Measurements from ENCODE around the gene NPAS3.

NPAS3 gene

DNA sequence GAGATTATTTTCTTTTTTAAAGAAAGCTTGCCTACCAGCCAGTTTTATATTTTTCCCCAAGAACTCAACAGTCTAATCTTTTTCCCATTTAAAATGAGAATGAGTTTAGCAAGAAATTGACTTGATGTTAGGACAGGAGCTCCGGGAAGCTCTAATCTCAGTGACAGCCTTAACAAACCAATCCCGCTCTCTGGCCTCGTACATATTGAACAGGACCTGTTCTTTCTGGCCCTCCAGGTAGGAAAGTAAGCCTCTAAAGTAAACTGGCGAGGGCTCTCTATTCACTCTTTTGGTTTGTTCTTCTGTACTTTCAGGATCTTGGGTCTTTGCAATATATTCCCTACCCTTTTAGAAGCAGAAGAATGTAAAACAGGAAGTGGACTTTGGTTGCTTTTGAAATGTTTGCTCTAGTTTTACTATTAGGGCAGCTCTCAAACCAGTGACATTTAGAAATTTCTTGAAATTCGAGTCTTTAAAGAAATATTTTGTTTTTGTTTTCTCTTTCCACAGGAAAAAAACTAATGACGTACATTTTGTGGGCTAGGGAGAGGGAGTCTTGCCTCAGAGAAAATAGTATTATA, 17.9 kb upstream of the NPAS3 start:
- Histone ChIP-seq H3K9me3 (ENCODE audit: insufficient read depth, low read depth, low read length) (no peaks in the 10 kb centered on the region), H3K4me1 (ENCODE audit: insufficient read depth, low read length) (no peaks in the 10 kb centered on the region), H3K27ac (ENCODE audit: low read depth, low read length) (no peak overlapping the region), H3K9ac (ENCODE audit: low read depth, low read length) (no peak overlapping the region), H3K36me3 (ENCODE audit: insufficient read depth, low read length) (no peaks in the 10 kb centered on the region), H3K27me3 (ENCODE audit: insufficient read depth, low read length) (no peaks in the 10 kb centered on the region), H3K4me3 (ENCODE audit: low read length) (no peak overlapping the region)
- WGBS = 75% methylated on average over 6 of the region's 6 CpGs

DNA sequence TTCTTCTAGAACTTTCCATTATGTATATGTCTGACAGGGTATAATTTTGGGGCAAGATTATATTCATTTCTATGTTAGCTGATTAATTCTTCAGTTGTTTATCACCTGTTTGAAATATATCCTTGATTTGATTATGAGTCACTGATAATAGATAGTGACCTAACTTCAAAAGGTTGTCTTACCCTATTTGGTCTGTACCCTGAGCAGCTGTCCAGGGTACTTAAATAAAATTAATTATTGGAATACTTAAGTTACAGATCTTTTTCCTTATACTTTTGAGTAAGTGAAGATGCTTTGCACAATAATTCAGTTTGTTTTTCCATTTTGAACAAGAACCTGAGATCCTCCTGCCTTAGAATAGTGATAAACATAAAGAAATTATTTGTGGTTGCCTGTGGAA, 13.2 kb upstream of the NPAS3 start:
- Histone ChIP-seq H3K36me3 (ENCODE audit: insufficient read depth, low read length) (no peaks in the 10 kb centered on the region), H3K27me3 (ENCODE audit: insufficient read depth, low read length) (peaks cover 5% of the 10 kb centered on the region; the same call in 1 of the 2 replicates), H3K9ac (ENCODE audit: low read depth, low read length) (no peak overlapping the region), H3K27ac (ENCODE audit: low read depth, low read length) (no peak overlapping the region), H3K9me3 (ENCODE audit: insufficient read depth, low read depth, low read length) (no peaks in the 10 kb centered on the region), H3K4me1 (ENCODE audit: insufficient read depth, low read length) (no peaks in the 10 kb centered on the region), H3K4me3 (ENCODE audit: low read length) (no peak overlapping the region)

DNA sequence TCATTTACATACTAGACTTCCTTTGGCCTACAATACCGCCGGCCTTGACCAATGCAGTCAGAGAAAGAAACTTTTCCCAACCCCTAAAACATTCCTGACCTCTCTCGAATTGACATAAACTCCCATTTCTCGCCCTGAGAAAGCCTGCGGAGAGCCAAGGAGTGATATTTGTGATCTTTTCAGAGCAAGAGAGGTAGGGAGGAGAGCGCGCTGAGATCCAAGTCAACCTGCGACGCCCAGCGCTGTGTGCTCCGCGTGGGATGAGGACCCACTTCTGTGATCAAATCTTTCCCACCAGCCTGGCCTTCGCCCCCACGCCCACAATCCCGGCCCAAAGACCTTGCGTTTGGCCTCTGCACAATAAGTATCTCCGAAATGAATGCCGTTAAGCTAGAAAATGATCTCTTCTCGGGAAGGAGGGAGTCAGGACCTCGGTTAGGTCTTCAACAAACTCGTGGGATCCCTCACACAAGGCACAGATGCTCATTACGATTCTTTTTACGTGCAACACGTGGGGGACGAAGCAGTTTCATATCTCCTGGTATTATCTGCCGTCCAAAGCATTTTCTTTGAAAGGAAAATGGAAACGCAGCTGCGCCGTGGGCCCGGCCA, 6.3 kb upstream of the NPAS3 start:
- Histone ChIP-seq H3K27ac (ENCODE audit: low read depth, low read length) (no peak overlapping the region), H3K36me3 (ENCODE audit: insufficient read depth, low read length) (no peaks in the 10 kb centered on the region), H3K4me1 (ENCODE audit: insufficient read depth, low read length) (peaks cover 29% of the 10 kb centered on the region), H3K9me3 (ENCODE audit: insufficient read depth, low read depth, low read length) (no peaks in the 10 kb centered on the region), H3K4me3 (ENCODE audit: low read length) (peak overlapping the region; percentile 68), H3K9ac (ENCODE audit: low read depth, low read length) (peak overlapping the region; percentile 3), H3K27me3 (ENCODE audit: insufficient read depth, low read length) (peaks cover 72% of the 10 kb centered on the region)
- WGBS = 47% methylated on average over 30 of the region's 30 CpGs

DNA sequence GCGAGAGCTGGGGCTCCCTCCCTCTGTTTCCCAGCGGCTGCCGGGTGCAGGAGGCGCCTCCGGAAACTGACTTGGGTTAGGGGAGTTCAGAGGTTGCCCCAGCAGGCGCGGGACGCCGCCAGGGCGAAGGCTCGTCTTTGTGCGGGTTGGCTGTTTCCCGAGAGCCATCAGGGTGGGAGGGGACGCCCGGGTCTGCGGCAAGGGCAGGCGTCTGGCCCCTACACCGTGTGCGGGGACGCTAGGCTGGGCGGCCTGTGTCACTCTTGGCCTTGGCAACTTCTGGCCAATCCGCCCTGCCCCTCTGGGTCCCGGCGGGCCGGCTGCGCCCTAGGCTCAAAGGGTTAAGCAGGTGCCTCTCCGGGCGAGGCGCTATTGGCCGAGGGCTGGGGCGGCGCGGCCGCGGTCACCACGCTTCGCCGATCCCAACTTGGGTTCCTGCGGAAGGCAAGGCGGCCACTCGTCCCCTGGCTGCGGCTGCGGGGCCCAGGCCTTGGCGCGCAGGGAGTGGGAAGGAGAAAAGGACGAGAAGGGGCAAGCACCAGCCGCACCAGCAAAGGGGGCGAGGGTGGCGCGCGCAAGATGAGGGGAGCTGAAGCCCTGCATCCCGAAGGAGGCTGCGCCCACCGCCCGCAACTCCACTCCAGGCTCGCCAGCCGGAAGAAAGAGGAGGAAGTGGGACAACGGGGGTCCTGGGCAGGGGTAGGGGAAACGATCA, 5.6 kb upstream of the NPAS3 start:
- H3K9ac ChIP-seq (ENCODE audit: low read depth, low read length) = peak overlapping the region; percentile 3
- no peak overlapping the region for H3K27ac ChIP-seq (ENCODE audit: low read depth, low read length)
- peak overlapping the region; percentile 68 for H3K4me3 ChIP-seq (ENCODE audit: low read length)
- no peaks in the 10 kb centered on the region for H3K9me3 ChIP-seq (ENCODE audit: insufficient read depth, low read depth, low read length)
- H3K4me1 ChIP-seq (ENCODE audit: insufficient read depth, low read length) = peaks cover 36% of the 10 kb centered on the region
- H3K27me3 ChIP-seq (ENCODE audit: insufficient read depth, low read length) = peaks cover 78% of the 10 kb centered on the region
- 2% methylated on average over 58 of the region's 59 CpGs for WGBS
- H3K36me3 ChIP-seq (ENCODE audit: insufficient read depth, low read length) = no peaks in the 10 kb centered on the region

DNA sequence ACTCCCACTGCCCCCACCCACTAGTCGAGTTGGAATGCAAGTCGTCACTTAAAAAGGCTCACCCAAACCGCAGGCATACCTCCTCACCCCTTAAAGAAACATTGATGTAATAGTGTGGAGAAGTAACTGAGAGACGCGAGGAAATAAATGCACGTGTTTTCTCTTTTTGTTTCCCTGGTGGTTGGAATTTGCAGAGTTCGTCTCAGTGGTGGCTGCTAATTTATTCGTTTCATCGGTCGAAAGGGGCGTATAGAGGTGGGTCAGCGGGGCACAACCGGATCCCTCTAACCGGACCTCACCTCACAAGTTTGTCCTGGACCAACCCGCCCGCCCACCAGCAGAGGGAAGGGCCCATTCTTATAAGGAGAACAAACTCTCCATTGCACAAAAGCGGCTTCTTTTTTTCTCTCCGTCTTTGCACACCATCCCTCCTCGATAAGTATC, 5.0 kb upstream of the NPAS3 start:
- Histone ChIP-seq H3K36me3 (ENCODE audit: insufficient read depth, low read length) (no peaks in the 10 kb centered on the region), H3K27ac (ENCODE audit: low read depth, low read length) (no peak overlapping the region), H3K9ac (ENCODE audit: low read depth, low read length) (peak overlapping the region; percentile 10; the same call in 1 of the 2 replicates), H3K27me3 (ENCODE audit: insufficient read depth, low read length) (peaks cover 82% of the 10 kb centered on the region), H3K4me3 (ENCODE audit: low read length) (peak overlapping the region; percentile 68), H3K4me1 (ENCODE audit: insufficient read depth, low read length) (peaks cover 36% of the 10 kb centered on the region), H3K9me3 (ENCODE audit: insufficient read depth, low read depth, low read length) (no peaks in the 10 kb centered on the region)
- WGBS = under 1% methylated on average over 16 of the region's 19 CpGs

DNA sequence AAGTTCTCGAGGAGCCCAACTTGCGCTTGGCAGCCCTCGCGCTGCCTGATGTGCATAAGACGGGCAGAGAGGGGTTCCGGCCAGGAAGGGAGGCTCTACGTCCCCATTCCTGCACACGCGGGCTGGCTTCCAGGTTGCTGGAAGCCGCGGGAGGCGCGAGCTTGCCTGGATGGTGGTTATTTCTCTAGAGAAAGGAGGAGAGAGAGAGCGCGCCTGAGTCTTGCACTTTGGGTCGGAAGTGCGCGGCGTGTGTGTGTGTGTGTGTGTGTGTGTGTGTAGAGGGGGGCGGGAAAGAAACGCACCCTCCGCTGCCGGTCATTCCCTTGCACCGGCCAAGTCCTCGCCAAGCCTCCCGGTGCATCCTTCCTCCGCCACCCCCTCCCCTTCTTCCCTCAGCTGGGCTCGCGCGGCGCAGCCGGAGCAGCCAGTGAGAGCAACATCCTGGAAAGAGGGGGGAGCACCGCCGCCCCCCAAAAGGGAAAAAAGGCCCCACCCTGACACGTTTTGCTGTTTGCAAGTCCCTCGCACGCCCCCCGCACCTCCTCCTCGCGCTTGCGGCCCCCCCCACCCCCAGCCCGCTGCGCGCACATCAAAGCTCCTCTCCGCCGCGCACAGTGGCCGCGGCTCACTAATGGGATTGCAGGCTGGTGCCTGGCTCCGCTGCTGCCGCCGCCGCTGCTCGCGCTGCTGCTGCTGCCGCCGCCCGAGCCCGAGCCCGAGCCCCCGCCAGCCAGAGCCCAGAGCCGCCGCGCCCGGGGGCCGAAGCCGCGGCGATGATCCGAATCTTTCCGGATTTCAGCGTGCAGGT, 4.4 kb upstream of the NPAS3 start:
- WGBS = under 1% methylated on average over 68 of the region's 72 CpGs

DNA sequence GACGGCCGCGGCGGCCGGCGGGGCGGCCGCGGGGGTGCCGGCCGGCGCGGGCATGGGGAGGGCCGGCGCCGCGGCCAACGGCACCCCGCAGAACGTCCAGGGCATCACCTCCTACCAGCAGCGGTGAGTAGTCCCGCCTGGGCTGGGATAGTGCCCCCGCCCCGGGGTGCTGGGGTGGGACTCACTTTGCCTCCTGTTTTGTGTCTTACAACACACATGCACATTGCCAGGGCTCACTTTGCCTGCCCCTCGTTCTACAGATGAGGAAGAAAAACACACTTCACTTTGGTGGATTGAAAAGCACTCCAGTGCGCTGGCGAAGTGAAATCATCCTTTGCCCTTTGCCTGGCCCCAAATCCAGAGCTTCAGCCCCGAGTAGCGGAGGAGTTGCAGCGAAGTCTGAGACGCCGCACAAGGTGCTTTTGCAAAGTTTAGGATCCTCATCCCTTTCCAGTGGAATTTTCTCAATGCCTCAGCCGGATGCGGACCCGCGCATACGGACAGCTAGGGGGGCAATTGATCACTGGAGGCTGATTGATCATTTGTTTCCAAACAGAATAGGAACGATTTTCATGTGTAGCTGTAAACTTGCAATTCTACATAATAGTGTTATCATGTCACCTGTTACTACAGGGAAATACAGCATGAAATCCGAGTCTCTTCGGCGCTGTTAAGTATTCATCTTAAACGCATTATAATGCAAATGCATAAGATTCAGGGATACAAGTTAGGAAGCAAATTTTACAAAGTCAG, 3.6 kb upstream of the NPAS3 start:
- no peaks in the 10 kb centered on the region for H3K9me3 ChIP-seq (ENCODE audit: insufficient read depth, low read depth, low read length)
- 1% methylated on average over 42 of the region's 42 CpGs for WGBS
- H3K27ac ChIP-seq (ENCODE audit: low read depth, low read length) = no peak overlapping the region
- H3K36me3 ChIP-seq (ENCODE audit: insufficient read depth, low read length) = no peaks in the 10 kb centered on the region
- H3K4me1 ChIP-seq (ENCODE audit: insufficient read depth, low read length) = peaks cover 37% of the 10 kb centered on the region
- H3K4me3 ChIP-seq (ENCODE audit: low read length) = peak overlapping the region; percentile 68
- peaks cover 83% of the 10 kb centered on the region for H3K27me3 ChIP-seq (ENCODE audit: insufficient read depth, low read length)
- H3K9ac ChIP-seq (ENCODE audit: low read depth, low read length) = no peak overlapping the region

More for the DNA sequence above, 4.4 kb upstream of the NPAS3 start:
- peaks cover 36% of the 10 kb centered on the region for H3K4me1 ChIP-seq (ENCODE audit: insufficient read depth, low read length)
- H3K4me3 ChIP-seq (ENCODE audit: low read length) = peak overlapping the region; percentile 68
- H3K36me3 ChIP-seq (ENCODE audit: insufficient read depth, low read length) = no peaks in the 10 kb centered on the region
- peaks cover 80% of the 10 kb centered on the region for H3K27me3 ChIP-seq (ENCODE audit: insufficient read depth, low read length)
- H3K27ac ChIP-seq (ENCODE audit: low read depth, low read length) = no peak overlapping the region
- peak overlapping the region; percentile 10; the same call in 1 of the 2 replicates for H3K9ac ChIP-seq (ENCODE audit: low read depth, low read length)
- H3K9me3 ChIP-seq (ENCODE audit: insufficient read depth, low read depth, low read length) = no peaks in the 10 kb centered on the region

DNA sequence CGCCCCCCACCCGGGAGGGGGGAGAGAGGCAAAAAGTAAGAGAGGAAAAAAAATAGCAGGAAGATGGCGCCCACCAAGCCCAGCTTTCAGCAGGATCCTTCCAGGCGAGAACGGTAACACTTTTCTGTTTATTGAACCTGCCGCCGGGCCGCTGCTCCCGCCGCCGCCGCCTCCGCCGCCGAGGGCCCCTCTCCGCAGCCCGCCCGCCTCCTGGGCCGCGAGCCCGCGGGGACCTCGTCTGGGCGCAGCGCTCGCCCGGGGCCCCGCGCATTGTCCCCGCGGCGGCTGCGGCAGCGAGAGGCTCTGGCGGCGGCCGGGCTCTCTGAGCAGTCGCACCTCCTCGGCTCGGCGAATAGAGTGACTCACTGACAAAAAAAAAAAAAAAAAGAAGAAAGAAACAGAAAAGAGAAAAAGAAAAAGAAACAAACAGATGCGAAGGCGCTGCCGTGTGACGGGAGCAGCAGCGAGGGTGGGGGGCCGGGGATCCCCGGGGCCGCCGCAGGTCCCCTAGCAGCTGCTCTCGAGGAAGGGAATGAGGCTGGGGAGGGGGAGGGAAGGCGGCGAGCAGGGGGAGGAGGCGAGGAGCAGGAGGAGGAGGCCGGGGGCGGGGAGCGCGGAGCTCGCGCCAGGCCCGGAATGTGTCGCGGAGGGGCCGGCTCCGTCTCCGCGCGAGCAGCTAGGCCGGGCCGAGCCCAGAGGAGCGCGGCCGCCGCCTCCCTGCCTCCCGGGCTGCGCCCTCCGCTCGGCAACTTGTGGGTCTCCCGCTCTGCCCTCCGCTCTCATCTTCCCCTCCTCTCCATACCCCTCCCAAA, 781 bp downstream of the NPAS3 start:
- peak overlapping the region; percentile 76 for H3K4me3 ChIP-seq (ENCODE audit: low read length)
- H3K36me3 ChIP-seq (ENCODE audit: insufficient read depth, low read length) = no peaks in the 10 kb centered on the region
- peaks cover 66% of the 10 kb centered on the region for H3K27me3 ChIP-seq (ENCODE audit: insufficient read depth, low read length)
- peaks cover 39% of the 10 kb centered on the region for H3K4me1 ChIP-seq (ENCODE audit: insufficient read depth, low read length)
- peak overlapping the region; percentile 68; the same call in 1 of the 2 replicates for H3K9ac ChIP-seq (ENCODE audit: low read depth, low read length)
- no peaks in the 10 kb centered on the region for H3K9me3 ChIP-seq (ENCODE audit: insufficient read depth, low read depth, low read length)
- peak overlapping the region; percentile 6; the same call in 1 of the 2 replicates for H3K27ac ChIP-seq (ENCODE audit: low read depth, low read length)
- WGBS = under 1% methylated on average over 79 of the region's 80 CpGs

DNA sequence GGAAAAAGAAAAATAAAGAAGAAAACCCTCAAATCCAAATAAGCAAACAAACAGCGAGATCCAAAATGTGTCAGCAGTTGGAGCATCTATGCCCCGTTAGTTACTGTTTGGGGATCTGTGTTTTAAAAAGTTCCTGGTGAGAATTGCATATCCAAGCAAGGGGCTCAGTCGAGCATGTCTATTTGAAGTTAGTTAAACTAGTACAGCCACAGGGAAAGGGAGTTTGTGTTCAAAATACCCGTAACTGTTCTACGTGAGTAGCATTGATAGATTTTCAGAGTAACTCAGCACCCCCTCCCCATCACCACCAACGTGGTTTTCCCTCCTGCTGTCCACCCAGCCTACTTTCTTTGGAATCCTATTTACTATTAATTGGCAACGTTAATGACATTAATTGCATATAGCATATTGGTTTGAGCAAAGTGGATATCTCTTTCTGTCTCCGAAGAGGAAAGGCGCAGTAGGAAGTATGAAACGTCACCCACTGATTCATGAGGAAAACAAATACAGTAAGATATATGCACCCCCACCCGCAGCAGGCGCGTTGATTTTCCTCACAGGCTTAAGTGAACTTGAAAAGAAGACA, 1.5 kb downstream of the NPAS3 start:
- peak overlapping the region; percentile 68; the same call in 1 of the 2 replicates for H3K9ac ChIP-seq (ENCODE audit: low read depth, low read length)
- H3K27me3 ChIP-seq (ENCODE audit: insufficient read depth, low read length) = peaks cover 62% of the 10 kb centered on the region
- H3K4me3 ChIP-seq (ENCODE audit: low read length) = peak overlapping the region; percentile 76
- no peaks in the 10 kb centered on the region for H3K36me3 ChIP-seq (ENCODE audit: insufficient read depth, low read length)
- peaks cover 39% of the 10 kb centered on the region for H3K4me1 ChIP-seq (ENCODE audit: insufficient read depth, low read length)
- 0 out of 2 replicates have a peak overlapping the region, but pooled peaks have one; percentile 6 for H3K27ac ChIP-seq (ENCODE audit: low read depth, low read length)
- WGBS = 10% methylated on average over 11 of the region's 13 CpGs
- H3K9me3 ChIP-seq (ENCODE audit: insufficient read depth, low read depth, low read length) = no peaks in the 10 kb centered on the region

Measured in HUES64 (cell line).